Dermis microvascular lymphatic vessel endothelial cell (primary cell): Measurements from ENCODE around the gene SART3. TPM values are rescaled to one million over a fixed set of nuclear protein-coding genes. Genes with fewer than 3 reads are reported as not detected.
"Not testable (repeated sequence)": the region's sequence is repeated elsewhere in the genome, so short reads cannot be mapped to it uniquely, and the experiment has no call there.

Experiments used
- DNase-seq, 2 donors: peaks; one replicate each; pipeline versions ENCODE4 v3.0.0 to v3.0.0-alpha.2; 2010; ENCODE audit warnings: low read depth in 2 of 2
- total RNA-seq: library from RNA; depleted of rRNA; stranded (reverse); fragments of >200 nt; gene quantifications from 2 replicates; pipeline ENCODE4 v1.2.1, GENCODE V29; 2014

The SART3 gene
- total RNA-seq, 1 donor from 2014 or later = 57.3 TPM

GRCh38 chr12:108491256-108491655 is 69.7 kb downstream of the SART3 start:
- DNase-seq = no peak

GRCh38 chr12:108487029-108487428 is 73.9 kb downstream of the SART3 start:
- not testable (repeated sequence) for DNase-seq

- DNase-seq = not testable (repeated sequence)
Observed at GRCh38 chr12:108485371-108485770, 75.6 kb downstream of the SART3 start.

- no peak for DNase-seq
Observed at GRCh38 chr12:108484845-108485244, 76.1 kb downstream of the SART3 start.

GRCh38 chr12:108484431-108484830 is 76.5 kb downstream of the SART3 start:
- no peak for DNase-seq

GRCh38 chr12:108483213-108484059 is 77.5 kb downstream of the SART3 start:
- no peak for DNase-seq

GRCh38 chr12:108482717-108483212 is 78.2 kb downstream of the SART3 start:
- no peak for DNase-seq

- no peak for DNase-seq
Observed at GRCh38 chr12:108479364-108480070, 81.5 kb downstream of the SART3 start.

- DNase-seq = no peak
Observed at GRCh38 chr12:108478611-108479206, 82.3 kb downstream of the SART3 start.

GRCh38 chr12:108477881-108478259 is 83.1 kb downstream of the SART3 start:
- DNase-seq = no peak

GRCh38 chr12:108477055-108477880 is 83.7 kb downstream of the SART3 start:
- no peak for DNase-seq

GRCh38 chr12:108475396-108475795 is 85.6 kb downstream of the SART3 start:
- DNase-seq = no peak

- DNase-seq = no peak
Observed at GRCh38 chr12:108473400-108474055, 87.4 kb downstream of the SART3 start.

Other genes with a start within 250 kb of the SART3 start
- gene CMKLR1, start 221.9 kb downstream of the SART3 start, total RNA-seq = under 0.01 and 0.13 TPM in 2 replicates
- 4.5 and 7.0 TPM in 2 replicates for gene FICD, start 45.9 kb downstream of the SART3 start, total RNA-seq
- gene ISCU, start 1.4 kb upstream of the SART3 start, total RNA-seq = 50.7 and 67.9 TPM in 2 replicates
- gene TMEM119, start 36.9 kb upstream of the SART3 start, total RNA-seq = not detected in 2 replicates
- 0.13 and 0.26 TPM in 2 replicates for gene SELPLG, start 72.7 kb upstream of the SART3 start, total RNA-seq
- gene CORO1C, start 170.3 kb upstream of the SART3 start, total RNA-seq = 190 and 213 TPM in 2 replicates